Measurements from ENCODE around the gene CDKN1C. TPM values are rescaled to one million over a fixed set of nuclear protein-coding genes. Genes with fewer than 3 reads are reported as not detected.

CDKN1C gene
- total RNA-seq, 2 experiments from 2014 or later = 0.85 to 1.0 TPM

GRCh38 chr11:2903672-2904011 lies 18.1 kb upstream of the CDKN1C start:
- Mint-ChIP-seq H3K4me3 (peak overlapping the region; percentile 57), H3K4me1 (peaks cover 23% of the 10 kb centered on the region), H3K27ac (no peak overlapping the region), H3K36me3 (peaks cover 16% of the 10 kb centered on the region), H3K9me3 (peaks cover 5% of the 10 kb centered on the region), H3K27me3 (no peaks in the 10 kb centered on the region)
- DNase-seq = no peak

DNA sequence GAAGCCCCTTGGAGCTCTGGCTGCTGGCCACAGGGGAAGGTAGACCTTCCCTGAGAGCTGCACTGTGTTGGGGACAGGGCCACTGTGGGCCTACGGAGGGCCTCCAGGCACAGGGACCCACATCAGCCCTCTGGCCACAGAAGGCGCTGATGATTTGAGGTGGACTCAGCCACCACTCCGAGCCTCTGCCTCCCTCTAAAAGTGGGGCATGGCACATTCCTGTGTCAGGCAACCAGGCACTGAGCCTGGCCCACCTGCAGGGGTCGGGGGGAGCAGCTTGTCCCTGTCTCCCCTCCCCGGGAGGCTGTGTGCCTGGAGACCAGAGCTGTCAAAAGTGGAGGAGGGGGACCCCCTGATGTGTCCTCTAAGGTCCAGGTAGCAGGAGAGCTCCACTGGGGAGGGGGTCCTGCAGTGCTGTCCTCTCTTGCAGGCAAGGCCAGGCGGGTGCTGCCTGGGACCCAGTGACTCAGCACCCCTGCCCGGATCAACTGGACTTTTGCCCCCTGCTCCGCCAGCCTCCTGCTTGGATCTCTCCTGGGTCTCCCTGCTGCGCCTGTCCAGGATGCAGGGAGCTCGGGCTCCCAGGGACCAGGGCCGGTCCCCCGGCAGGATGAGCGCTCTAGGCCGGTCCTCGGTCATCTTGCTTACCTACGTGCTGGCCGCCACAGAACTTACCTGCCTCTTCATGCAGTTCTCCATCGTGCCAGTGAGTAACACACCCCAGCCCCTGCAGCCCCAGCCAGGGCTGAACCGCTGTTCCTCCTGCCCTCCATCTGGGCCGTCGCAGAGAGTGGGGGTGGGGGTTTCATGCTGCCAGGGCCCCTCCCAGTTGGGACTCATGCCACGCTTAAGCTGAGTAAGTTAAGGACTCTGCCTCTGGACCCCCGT lies 17.5 kb upstream of the CDKN1C start:
- Mint-ChIP-seq H3K9me3 (peaks cover 5% of the 10 kb centered on the region), H3K36me3 (peaks cover 16% of the 10 kb centered on the region), H3K27me3 (no peaks in the 10 kb centered on the region), H3K4me1 (peaks cover 29% of the 10 kb centered on the region), H3K27ac (peak overlapping the region; percentile 13), H3K4me3 (peak overlapping the region; percentile 64)
- no peak for DNase-seq

- H3K9me3 Mint-ChIP-seq = peaks cover 5% of the 10 kb centered on the region
Observed at GRCh38 chr11:2901854-2902783, 16.5 kb upstream of the CDKN1C start.

GRCh38 chr11:2901196-2901796 lies 15.7 kb upstream of the CDKN1C start:
- no peak for DNase-seq
- H3K9me3 Mint-ChIP-seq = peaks cover 5% of the 10 kb centered on the region
- H3K27me3 Mint-ChIP-seq = no peaks in the 10 kb centered on the region
- peaks cover 13% of the 10 kb centered on the region for H3K36me3 Mint-ChIP-seq
- peak overlapping the region; percentile 44 for H3K27ac Mint-ChIP-seq
- H3K4me1 Mint-ChIP-seq = peaks cover 32% of the 10 kb centered on the region
- peak overlapping the region; percentile 64 for H3K4me3 Mint-ChIP-seq

More at GRCh38 chr11:2901854-2902783, 16.5 kb upstream of the CDKN1C start:
- Mint-ChIP-seq H3K27me3 (no peaks in the 10 kb centered on the region), H3K27ac (peak overlapping the region; percentile 44), H3K4me1 (peaks cover 32% of the 10 kb centered on the region), H3K36me3 (peaks cover 16% of the 10 kb centered on the region), H3K4me3 (peak overlapping the region; percentile 64)
- DNase-seq = peak; percentile 94

- Mint-ChIP-seq H3K4me1 (peaks cover 31% of the 10 kb centered on the region), H3K27me3 (no peaks in the 10 kb centered on the region), H3K4me3 (no peak overlapping the region), H3K36me3 (no peaks in the 10 kb centered on the region), H3K9me3 (no peaks in the 10 kb centered on the region), H3K27ac (peak overlapping the region; percentile 88)
- DNase-seq = no peak
Observed at GRCh38 chr11:2899080-2899783, 13.7 kb upstream of the CDKN1C start.

- peak overlapping the region; percentile 69 for H3K4me3 Mint-ChIP-seq
- peaks cover 31% of the 10 kb centered on the region for H3K4me1 Mint-ChIP-seq
- peak overlapping the region; percentile 88 for H3K27ac Mint-ChIP-seq
- no peaks in the 10 kb centered on the region for H3K36me3 Mint-ChIP-seq
- peak; percentile 66 for DNase-seq
- no peaks in the 10 kb centered on the region for H3K9me3 Mint-ChIP-seq
- H3K27me3 Mint-ChIP-seq = no peaks in the 10 kb centered on the region
Observed at GRCh38 chr11:2898366-2899079, 12.9 kb upstream of the CDKN1C start.

DNA sequence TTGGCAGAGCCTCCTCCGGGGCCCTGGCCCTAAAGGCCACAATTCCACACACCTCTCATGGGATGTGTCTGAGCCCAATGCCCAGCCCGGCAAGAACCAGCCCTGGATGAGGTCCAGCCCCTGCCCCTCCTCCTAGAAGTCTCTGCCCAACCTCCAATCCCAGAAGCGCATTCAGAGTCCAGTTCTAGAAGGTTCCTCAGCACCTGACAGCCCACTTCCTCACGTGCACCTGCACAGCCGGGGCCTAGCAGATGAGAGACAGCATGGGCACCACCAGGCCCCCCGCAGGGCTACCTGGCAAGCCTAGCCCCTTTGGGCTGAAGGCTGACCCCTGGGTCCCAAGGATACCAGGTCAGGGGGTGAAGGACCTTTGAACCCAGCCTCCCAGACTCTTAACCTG lies 11.5 kb upstream of the CDKN1C start:
- H3K9me3 Mint-ChIP-seq = no peaks in the 10 kb centered on the region

GRCh38 chr11:2896047-2896446 lies 10.5 kb upstream of the CDKN1C start:
- H3K27me3 Mint-ChIP-seq = no peaks in the 10 kb centered on the region
- H3K9me3 Mint-ChIP-seq = no peaks in the 10 kb centered on the region
- peaks cover 43% of the 10 kb centered on the region for H3K4me1 Mint-ChIP-seq
- no peak for DNase-seq
- H3K27ac Mint-ChIP-seq = no peak overlapping the region
- H3K4me3 Mint-ChIP-seq = no peak overlapping the region
- no peaks in the 10 kb centered on the region for H3K36me3 Mint-ChIP-seq

More for the DNA sequence above, 11.5 kb upstream of the CDKN1C start:
- DNase-seq = no peak
- Mint-ChIP-seq H3K4me3 (no peak overlapping the region), H3K27ac (no peak overlapping the region), H3K36me3 (no peaks in the 10 kb centered on the region), H3K27me3 (no peaks in the 10 kb centered on the region), H3K4me1 (peaks cover 38% of the 10 kb centered on the region)

GRCh38 chr11:2893935-2894334 lies 8.4 kb upstream of the CDKN1C start:
- DNase-seq = no peak
- Mint-ChIP-seq H3K27me3 (no peaks in the 10 kb centered on the region), H3K9me3 (no peaks in the 10 kb centered on the region), H3K27ac (no peak overlapping the region), H3K4me3 (no peak overlapping the region), H3K4me1 (peaks cover 32% of the 10 kb centered on the region), H3K36me3 (no peaks in the 10 kb centered on the region)

DNA sequence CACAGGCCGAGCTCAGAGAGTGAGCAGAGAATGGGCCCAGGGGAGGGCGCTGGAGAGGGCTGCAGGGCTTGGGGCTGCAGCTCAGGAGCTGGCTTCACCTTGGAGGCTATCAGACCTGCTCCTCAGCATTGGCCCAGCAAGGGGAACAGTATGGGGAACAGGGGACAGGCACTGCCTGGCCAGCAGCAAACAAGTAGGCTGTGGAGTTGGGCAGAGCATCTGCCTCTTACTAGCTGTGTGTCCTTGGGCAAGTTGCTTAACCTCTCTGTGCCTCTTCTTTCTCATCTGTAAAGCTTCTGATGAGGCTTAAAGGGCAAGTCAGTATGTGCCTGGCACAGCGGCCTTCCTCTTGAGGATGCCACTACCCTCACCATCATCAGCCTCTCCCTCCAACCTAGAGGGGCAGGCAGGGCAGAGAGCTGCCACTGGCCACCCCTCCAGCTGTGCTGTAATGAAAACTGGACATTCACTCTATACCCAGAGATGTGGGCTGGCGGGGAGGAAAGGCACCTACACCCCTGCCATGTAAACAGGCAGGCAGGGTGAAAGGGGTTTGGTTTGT lies 7.5 kb upstream of the CDKN1C start:
- Mint-ChIP-seq H3K27me3 (no peaks in the 10 kb centered on the region), H3K36me3 (no peaks in the 10 kb centered on the region), H3K4me3 (peak overlapping the region; percentile 79), H3K4me1 (peaks cover 26% of the 10 kb centered on the region), H3K9me3 (no peaks in the 10 kb centered on the region), H3K27ac (peak overlapping the region; percentile 85)
- peak; percentile 61 for DNase-seq

GRCh38 chr11:2892215-2892966 lies 6.8 kb upstream of the CDKN1C start:
- Mint-ChIP-seq H3K4me3 (peak overlapping the region; percentile 79), H3K9me3 (no peaks in the 10 kb centered on the region), H3K27me3 (no peaks in the 10 kb centered on the region), H3K36me3 (no peaks in the 10 kb centered on the region), H3K4me1 (peaks cover 22% of the 10 kb centered on the region), H3K27ac (peak overlapping the region; percentile 85)
- peak; percentile 74 for DNase-seq

DNA sequence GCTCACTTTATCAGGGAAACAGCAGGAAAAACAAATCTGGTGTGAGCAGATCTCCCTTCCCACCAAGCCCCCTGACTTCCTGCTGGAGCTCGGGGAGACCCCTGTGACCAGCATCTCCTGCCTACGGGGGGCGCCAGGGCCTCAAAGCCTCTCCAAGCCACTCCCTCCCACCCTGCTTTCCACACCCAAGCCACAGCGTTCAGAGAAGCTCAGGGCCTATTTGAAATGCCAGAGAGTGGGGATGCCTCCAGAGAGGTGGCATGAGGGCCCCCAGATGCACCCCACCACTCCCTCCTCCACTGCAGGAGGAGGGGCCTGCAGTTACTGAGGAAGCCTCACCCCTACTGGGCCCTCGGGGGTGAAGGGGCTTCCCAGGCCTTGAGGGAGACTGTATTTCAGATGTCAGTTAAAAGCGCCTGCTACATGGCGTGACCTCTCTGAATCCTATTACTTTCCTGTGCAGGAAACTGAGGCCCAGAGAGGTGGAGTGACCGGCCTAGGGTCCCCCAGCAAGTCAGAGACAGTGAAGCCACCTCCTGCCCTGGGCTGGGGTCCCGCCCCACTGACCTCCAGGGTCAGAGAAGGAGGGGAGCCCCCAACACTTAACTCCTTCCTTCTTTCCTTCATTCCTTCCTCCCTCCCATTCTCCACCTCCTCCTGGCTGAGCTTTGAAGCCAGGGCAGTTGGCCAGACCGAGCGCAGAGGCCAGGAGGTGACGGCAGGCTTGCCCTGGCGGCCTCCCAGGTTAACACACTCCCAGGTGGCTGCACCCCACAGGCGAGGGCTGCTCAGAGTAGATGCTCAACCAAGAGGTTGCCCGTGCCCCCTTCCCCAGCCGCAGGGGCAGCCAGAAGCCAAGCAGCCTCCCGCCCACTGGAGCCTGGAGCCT lies 6.0 kb upstream of the CDKN1C start:
- peak overlapping the region; percentile 79 for H3K4me3 Mint-ChIP-seq
- no peaks in the 10 kb centered on the region for H3K36me3 Mint-ChIP-seq
- peaks cover 28% of the 10 kb centered on the region for H3K4me1 Mint-ChIP-seq

More for the DNA sequence above, 6.0 kb upstream of the CDKN1C start:
- H3K27me3 Mint-ChIP-seq = no peaks in the 10 kb centered on the region
- peak overlapping the region; percentile 85 for H3K27ac Mint-ChIP-seq
- no peak for DNase-seq
- no peaks in the 10 kb centered on the region for H3K9me3 Mint-ChIP-seq
